C4-2B (cell line): Measurements from ENCODE around the gene THSD8.

Experiments
- ZFX ChIP-seq: fragments of 450-650 bp; IDR thresholded peaks from 2 replicates; pipeline ENCODE4 v1.6.1; 2017
- TF ChIP-seq, protein P1 (sequence below): fragments of 450-650 bp; conservative IDR thresholded peaks from 2 replicates; pipeline ENCODE4 v1.5.1; 2017; ENCODE audit warnings: mild to moderate bottlenecking

DNA sequence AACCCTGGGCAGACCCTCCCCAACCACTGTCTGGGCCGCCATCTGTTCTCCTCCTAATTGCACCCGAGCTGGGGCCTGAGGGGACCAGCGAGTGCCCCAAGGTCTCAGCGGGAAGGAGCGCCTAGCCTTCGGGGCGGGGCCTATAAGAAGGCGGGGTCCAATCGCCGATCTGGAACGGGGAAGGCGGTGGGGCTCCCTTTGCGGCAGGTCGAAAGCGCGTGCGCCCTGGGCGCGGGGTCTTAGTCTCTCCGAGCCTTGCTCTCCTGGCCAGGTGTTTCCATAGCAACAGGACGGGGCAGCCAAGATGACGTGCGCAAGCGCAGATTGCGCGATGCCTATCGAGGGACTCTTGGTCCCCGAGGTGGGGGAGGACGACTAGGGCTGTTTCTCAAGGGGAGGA, 39.2 kb downstream of the THSD8 start:
- TF ChIP-seq, protein P1, sequence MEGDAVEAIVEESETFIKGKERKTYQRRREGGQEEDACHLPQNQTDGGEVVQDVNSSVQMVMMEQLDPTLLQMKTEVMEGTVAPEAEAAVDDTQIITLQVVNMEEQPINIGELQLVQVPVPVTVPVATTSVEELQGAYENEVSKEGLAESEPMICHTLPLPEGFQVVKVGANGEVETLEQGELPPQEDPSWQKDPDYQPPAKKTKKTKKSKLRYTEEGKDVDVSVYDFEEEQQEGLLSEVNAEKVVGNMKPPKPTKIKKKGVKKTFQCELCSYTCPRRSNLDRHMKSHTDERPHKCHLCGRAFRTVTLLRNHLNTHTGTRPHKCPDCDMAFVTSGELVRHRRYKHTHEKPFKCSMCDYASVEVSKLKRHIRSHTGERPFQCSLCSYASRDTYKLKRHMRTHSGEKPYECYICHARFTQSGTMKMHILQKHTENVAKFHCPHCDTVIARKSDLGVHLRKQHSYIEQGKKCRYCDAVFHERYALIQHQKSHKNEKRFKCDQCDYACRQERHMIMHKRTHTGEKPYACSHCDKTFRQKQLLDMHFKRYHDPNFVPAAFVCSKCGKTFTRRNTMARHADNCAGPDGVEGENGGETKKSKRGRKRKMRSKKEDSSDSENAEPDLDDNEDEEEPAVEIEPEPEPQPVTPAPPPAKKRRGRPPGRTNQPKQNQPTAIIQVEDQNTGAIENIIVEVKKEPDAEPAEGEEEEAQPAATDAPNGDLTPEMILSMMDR = no peak
- TF ChIP-seq ZFX = no peak
